Body of pancreas (tissue), 4 donors: ENCODE data around the gene GRID1. TPM values are rescaled to one million over a fixed set of nuclear protein-coding genes. Genes with fewer than 3 reads are reported as not detected.

Experiments used
- ATAC-seq: fragments of 150-250 bp; one replicate; pipeline ENCODE4 v1.9.1; 2016
- DNase-seq, 4 donors: peaks; one replicate each; pipeline ENCODE4 v3.0.0-alpha.2; 2019
- H3K27ac ChIP-seq, 4 donors: fragments of 200-600 bp; sonication (generic); 1 replicate in 3 of 4; 2 replicates in 1 of 4; pipeline versions ENCODE4 v1.5.1 to v1.6.1; 2016 to 2019; ENCODE audit warnings: mild to moderate bottlenecking in 1 of 4, mixed read lengths in 1 of 4, moderate library complexity in 1 of 4
- H3K27me3 ChIP-seq, 2 donors: fragments of 200-600 bp; sonication (generic); one replicate each; pipeline ENCODE4 v1.6.0; 2016; ENCODE audit warnings: mild to moderate bottlenecking in 1 of 2
- H3K36me3 ChIP-seq, 2 donors: fragments of 200-600 bp; sonication (generic); replicated peaks in 1 of 2; 2 replicates each; pipeline ENCODE4 v1.5.1; 2016; ENCODE audit warnings: low read depth in 2 of 2; ENCODE audit not compliant: insufficient read depth in 1 of 2
- H3K4me1 ChIP-seq: fragments of 200-600 bp; sonication (generic); one replicate; pipeline ENCODE4 v1.6.0; 2016
- H3K4me3 ChIP-seq, 2 donors: fragments of 200-600 bp; sonication (generic); 1 replicate in 1 of 2; 2 replicates in 1 of 2; pipeline ENCODE4 v1.5.1; 2016 to 2019
- H3K9me3 ChIP-seq, 3 donors: fragments of 200-600 bp; sonication (generic); 1 replicate in 2 of 3; 2 replicates in 1 of 3; pipeline ENCODE4 v1.5.1; 2016
- POLR2A ChIP-seq, 3 donors: fragments of 450-650 bp; IDR thresholded peaks; one replicate each; pipeline ENCODE4 v1.6.1; 2016; ENCODE audit warnings: antibody characterized with exemption in 3 of 3, mild to moderate bottlenecking in 2 of 3
- WGBS, 2 donors: methylation state at CpG; one replicate each; pipeline ENCODE4 v1.1.5; 2017; 5-methylcytosine and 5-hydroxymethylcytosine counted together
- intact Hi-C: fragments of 100-400 bp; cut with DNase I; formaldehyde crosslinking; loops from one replicate; pipeline ENCODE4 v1.15.1; 2023
- total RNA-seq, 2 donors: library from RNA; depleted of rRNA; stranded (reverse); fragments of >200 nt; gene quantifications; one replicate each; pipeline ENCODE4 v1.1.0, GENCODE V29; 2016
- TF ChIP-seq, protein P1 (sequence below), 7 experiments: fragments of 450-650 bp in 4 of 7; fragments of 200-600 bp in 3 of 7; sonication (generic) in 3 of 7; IDR thresholded peaks; one replicate each; pipeline ENCODE4 v1.5.1; 2016 to 2019; ENCODE audit warnings: antibody characterized with exemption in 7 of 7

Gene GRID1
- total RNA-seq, 2 donors from 2014 or later, result 1.0 to 1.6 TPM

DNA sequence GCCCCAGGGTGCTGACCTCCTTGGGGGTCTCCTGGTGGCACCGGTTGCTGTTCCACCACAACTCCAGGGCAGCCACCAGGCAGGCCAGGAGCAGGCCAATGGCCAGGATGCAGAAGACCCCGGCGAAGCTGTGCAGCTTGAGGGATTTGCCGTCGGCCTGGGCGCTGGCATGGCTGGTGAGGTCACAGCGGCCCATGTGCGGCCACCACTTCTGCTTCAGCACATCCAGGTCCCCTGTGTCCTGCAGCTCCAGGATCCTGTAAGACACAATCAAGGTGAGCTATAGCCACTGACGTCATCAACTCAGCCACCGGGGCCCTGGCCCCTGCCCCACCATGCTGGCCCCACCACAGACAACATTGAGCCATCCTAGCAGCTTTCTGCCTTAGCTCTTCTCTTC, 753.2 kb downstream of the GRID1 start:
- no peaks in the 10 kb centered on the region for H3K27me3 ChIP-seq
- intact Hi-C loops, result no loop called here
- 89 to 90% methylated on average over 5 to 10 of the region's 10 CpGs for WGBS, 2 donors
- no peak for DNase-seq
- H3K4me3 ChIP-seq, result no peak overlapping the region
- no peak overlapping the region for H3K27ac ChIP-seq
- H3K4me1 ChIP-seq, result no peaks in the 10 kb centered on the region
- H3K36me3 ChIP-seq, result no peaks in the 10 kb centered on the region
- no peak for ATAC-seq
- H3K9me3 ChIP-seq, result no peaks in the 10 kb centered on the region
- TF ChIP-seq POLR2A (IDR thresholded peaks at IDR 0.05), result no peak

DNA sequence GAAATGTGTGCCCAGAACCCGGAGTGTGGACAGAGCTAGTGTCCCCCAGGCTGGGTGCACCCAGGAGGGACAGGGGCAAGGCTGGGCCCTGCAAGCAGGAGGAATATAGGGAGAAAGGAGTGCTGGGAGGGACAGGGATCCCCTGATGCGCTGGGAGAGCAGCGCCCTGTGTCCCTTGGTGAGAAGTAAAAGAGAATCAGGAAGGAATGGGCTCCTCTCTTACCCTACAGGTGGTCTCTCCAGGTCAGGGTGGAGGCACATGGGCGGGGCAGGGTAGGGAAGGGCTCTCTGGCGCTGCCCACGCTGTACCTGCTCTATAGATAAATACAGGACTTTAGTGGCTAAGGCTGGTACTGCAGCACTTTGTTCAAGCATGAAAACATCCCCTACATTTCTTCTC, 753.8 kb downstream of the GRID1 start:
- WGBS, 2 donors, result 59 to 78% methylated on average over 6 of the region's 6 CpGs
- intact Hi-C loops, result no loop called here
- H3K4me3 ChIP-seq, result no peak overlapping the region
- H3K9me3 ChIP-seq, result no peaks in the 10 kb centered on the region
- ATAC-seq (no peak), DNase-seq (no peak)
- H3K36me3 ChIP-seq, result no peaks in the 10 kb centered on the region
- no peaks in the 10 kb centered on the region for H3K27me3 ChIP-seq
- no peak for TF ChIP-seq POLR2A (IDR thresholded peaks at IDR 0.05)
- TF ChIP-seq, protein P1, sequence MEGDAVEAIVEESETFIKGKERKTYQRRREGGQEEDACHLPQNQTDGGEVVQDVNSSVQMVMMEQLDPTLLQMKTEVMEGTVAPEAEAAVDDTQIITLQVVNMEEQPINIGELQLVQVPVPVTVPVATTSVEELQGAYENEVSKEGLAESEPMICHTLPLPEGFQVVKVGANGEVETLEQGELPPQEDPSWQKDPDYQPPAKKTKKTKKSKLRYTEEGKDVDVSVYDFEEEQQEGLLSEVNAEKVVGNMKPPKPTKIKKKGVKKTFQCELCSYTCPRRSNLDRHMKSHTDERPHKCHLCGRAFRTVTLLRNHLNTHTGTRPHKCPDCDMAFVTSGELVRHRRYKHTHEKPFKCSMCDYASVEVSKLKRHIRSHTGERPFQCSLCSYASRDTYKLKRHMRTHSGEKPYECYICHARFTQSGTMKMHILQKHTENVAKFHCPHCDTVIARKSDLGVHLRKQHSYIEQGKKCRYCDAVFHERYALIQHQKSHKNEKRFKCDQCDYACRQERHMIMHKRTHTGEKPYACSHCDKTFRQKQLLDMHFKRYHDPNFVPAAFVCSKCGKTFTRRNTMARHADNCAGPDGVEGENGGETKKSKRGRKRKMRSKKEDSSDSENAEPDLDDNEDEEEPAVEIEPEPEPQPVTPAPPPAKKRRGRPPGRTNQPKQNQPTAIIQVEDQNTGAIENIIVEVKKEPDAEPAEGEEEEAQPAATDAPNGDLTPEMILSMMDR (IDR thresholded peaks at IDR 0.05), result peak in 1 of 7 experiments; percentile 29
- no peaks in the 10 kb centered on the region for H3K4me1 ChIP-seq
- no peak overlapping the region for H3K27ac ChIP-seq

DNA sequence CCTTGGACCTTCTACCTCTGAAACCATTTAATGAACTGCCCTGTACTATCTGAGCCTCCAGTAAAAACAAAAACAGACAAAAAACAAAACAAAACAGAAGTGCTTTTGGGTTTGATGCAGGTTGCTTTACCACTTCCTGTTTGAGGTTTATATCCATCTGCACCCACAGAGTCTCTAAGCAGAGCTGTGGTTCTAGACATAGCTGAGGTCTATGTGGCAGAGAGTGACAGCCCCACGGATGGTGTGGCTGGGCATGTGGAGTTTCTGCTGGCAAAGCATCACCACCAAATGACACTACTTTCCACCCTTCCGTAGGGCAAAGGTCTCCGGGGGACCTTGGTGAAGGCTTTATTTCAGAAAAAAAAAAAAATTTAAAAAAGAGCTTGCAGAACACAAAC, 754.2 kb downstream of the GRID1 start:
- TF ChIP-seq POLR2A (IDR thresholded peaks at IDR 0.05), result no peak
- TF ChIP-seq, protein P1 (IDR thresholded peaks at IDR 0.05), result no peak
- WGBS, 2 donors, result 47 to 64% methylated on average over 3 of the region's 3 CpGs
- DNase-seq, result no peak

DNA sequence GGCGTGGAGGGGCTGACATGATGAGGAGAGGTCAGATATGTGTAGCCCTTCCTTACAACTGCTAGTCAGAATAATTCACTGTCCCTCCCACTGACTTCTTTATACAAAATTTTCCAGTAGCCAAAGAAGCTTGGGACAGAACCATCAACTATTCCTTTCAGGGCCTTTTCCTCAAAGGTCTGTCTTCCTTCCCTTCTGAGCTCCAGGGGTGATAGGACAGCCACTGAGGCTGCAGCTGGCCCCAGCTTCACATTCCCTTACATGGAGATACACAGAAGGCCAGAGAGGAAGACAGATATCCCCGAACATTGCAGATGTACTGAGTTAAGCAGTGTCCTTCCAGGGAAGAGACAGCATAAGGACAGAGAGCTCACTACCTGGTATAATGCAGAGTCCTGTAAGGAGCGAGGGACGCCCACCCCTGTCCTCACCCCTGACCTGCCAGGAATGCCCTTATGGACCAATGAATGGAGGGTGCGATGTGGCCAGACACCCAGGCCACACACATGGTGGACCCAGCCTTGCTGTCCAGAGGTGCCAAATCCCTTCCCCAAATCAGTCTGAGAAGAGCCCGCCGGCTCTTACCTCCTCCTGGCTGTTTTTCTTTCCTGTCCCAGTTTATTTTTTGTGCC, 754.7 kb downstream of the GRID1 start:
- no peak for TF ChIP-seq POLR2A (IDR thresholded peaks at IDR 0.05)
- TF ChIP-seq, protein P1 (IDR thresholded peaks at IDR 0.05), result no peak
- H3K4me1 ChIP-seq, result no peaks in the 10 kb centered on the region
- no peak overlapping the region for H3K4me3 ChIP-seq
- no peaks in the 10 kb centered on the region for H3K9me3 ChIP-seq
- DNase-seq (no peak), ATAC-seq (no peak)
- H3K27ac ChIP-seq, result no peak overlapping the region
- WGBS, 2 donors, result 77 to 81% methylated on average over 7 of the region's 7 CpGs
- H3K27me3 ChIP-seq, result no peaks in the 10 kb centered on the region
- intact Hi-C loops, result no loop called here
- H3K36me3 ChIP-seq, result no peaks in the 10 kb centered on the region

More for the DNA sequence above, 754.2 kb downstream of the GRID1 start:
- ATAC-seq, result no peak
- Histone ChIP-seq H3K4me1 (no peaks in the 10 kb centered on the region), H3K9me3 (no peaks in the 10 kb centered on the region), H3K36me3 (no peaks in the 10 kb centered on the region), H3K27ac (no peak overlapping the region), H3K4me3 (no peak overlapping the region), H3K27me3 (no peaks in the 10 kb centered on the region)
- intact Hi-C loops, result no loop called here

DNA sequence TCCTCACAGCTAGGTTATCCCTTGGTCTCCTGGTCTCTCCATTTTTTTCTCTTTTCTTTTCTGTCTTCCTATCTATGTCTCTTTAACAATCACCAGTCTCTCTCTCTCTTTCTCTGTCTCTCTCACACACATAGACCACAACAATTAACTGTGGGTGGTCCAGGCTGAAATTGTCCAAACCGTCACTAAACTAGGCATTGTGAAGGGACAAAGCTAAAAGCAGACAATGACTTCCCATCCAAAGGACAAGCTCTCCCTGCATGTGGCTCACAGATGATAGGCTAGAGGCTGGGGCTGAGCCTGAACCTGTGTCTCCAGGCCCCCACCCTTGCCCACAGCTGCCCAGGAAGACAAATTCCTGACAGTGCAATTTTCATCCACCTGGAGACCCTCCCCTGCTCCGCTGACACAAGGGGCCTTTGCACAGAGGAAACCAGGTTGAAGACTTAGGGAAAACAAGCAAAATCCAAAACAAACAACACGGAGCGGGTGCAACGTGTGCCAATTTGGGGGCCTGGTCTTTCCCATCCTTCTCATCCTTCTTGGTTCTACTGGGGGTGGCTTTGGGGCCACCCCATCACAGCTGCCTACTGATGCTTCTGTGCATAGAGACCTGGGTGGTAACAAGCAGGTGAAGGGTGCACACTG, 755.4 kb downstream of the GRID1 start:
- Histone ChIP-seq H3K36me3 (no peaks in the 10 kb centered on the region), H3K4me3 (no peak overlapping the region), H3K27me3 (no peaks in the 10 kb centered on the region), H3K4me1 (no peaks in the 10 kb centered on the region), H3K27ac (no peak overlapping the region), H3K9me3 (no peaks in the 10 kb centered on the region)
- 80 to 91% methylated on average over 5 of the region's 5 CpGs for WGBS, 2 donors
- intact Hi-C loops, result no loop called here
- TF ChIP-seq, protein P1 (IDR thresholded peaks at IDR 0.05), result no peak
- TF ChIP-seq POLR2A (IDR thresholded peaks at IDR 0.05), result no peak
- DNase-seq, result no peak
- no peak for ATAC-seq
